ELF-1 (cell line): ENCODE results near the gene PPP1R9B.
A peak's percentile ranks its signal among the peaks of the same experiment; 100 is the strongest.

Experiments
- DNase-seq: peaks from one replicate; pipeline ENCODE4 v3.0.0-alpha.2; 2016; ENCODE audit warnings: low read depth, low spot score

PPP1R9B gene

GRCh38 chr17:50125420-50125997 lies 25.0 kb downstream of the PPP1R9B start:
- no peak for DNase-seq

- DNase-seq: peak; percentile 76
Measured at GRCh38 chr17:50123649-50124349, 26.7 kb downstream of the PPP1R9B start.

- DNase-seq: peak; percentile 61
Measured at GRCh38 chr17:50122945-50123344, 27.5 kb downstream of the PPP1R9B start.

GRCh38 chr17:50120475-50121253 lies 29.8 kb downstream of the PPP1R9B start:
- no peak for DNase-seq

- DNase-seq: no peak
Measured at GRCh38 chr17:50118828-50119218, 31.7 kb downstream of the PPP1R9B start.

- DNase-seq: no peak
Measured at GRCh38 chr17:50118076-50118827, 32.2 kb downstream of the PPP1R9B start.

GRCh38 chr17:50117202-50118051 lies 33.0 kb downstream of the PPP1R9B start:
- DNase-seq: peak; percentile 90

GRCh38 chr17:50115756-50116155 lies 34.7 kb downstream of the PPP1R9B start:
- DNase-seq: no peak

GRCh38 chr17:50114849-50115357 lies 35.6 kb downstream of the PPP1R9B start:
- DNase-seq: peak; percentile 80

GRCh38 chr17:50114401-50114800 lies 36.1 kb downstream of the PPP1R9B start:
- no peak for DNase-seq

GRCh38 chr17:50113624-50114320 lies 36.7 kb downstream of the PPP1R9B start:
- DNase-seq: no peak

- DNase-seq: no peak
Measured at GRCh38 chr17:50112694-50113093, 37.8 kb downstream of the PPP1R9B start.

GRCh38 chr17:50111673-50112655 lies 38.5 kb downstream of the PPP1R9B start:
- DNase-seq: peak; percentile 81

GRCh38 chr17:50110591-50111349 lies 39.7 kb downstream of the PPP1R9B start:
- DNase-seq: no peak

- DNase-seq: no peak
Measured at GRCh38 chr17:50109785-50110184, 40.7 kb downstream of the PPP1R9B start.

GRCh38 chr17:50109207-50109606 lies 41.3 kb downstream of the PPP1R9B start:
- no peak for DNase-seq

GRCh38 chr17:50108556-50108955 lies 41.9 kb downstream of the PPP1R9B start:
- DNase-seq: no peak

- no peak for DNase-seq
Measured at GRCh38 chr17:50107790-50108414, 42.6 kb downstream of the PPP1R9B start.
